Measurements from ENCODE around the gene LPP.

Gene LPP

DNA sequence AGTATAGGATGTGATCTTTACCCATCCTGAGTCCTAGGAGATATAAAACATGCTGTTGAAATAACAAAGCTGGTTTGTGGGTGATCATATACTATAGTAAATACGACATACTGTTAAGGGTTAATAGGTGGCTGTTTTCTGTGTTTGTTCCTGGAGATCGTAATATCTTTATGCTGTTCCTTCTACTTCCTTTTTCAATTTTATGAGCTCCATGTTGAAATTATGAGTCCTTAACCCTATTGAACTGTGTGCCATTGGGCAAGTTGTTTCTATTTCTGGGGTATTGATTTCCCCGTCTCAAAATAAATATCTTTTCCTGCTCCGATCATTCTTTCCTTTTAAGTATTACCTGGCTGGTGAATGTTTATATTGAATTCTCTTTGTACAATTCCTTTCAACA is 115.1 kb downstream of the LPP start:
- H3K36me3 ChIP-seq (ENCODE audit: control insufficient read depth, low read depth, low read length) = no peaks in the 10 kb centered on the region
- no peak overlapping the region for H3K9ac ChIP-seq (ENCODE audit: low read length)
- no peaks in the 10 kb centered on the region for H3K9me3 ChIP-seq (ENCODE audit: control insufficient read depth, low read depth, low read length)
- no peaks in the 10 kb centered on the region for H3K27me3 ChIP-seq (ENCODE audit: control insufficient read depth, insufficient read depth, low read length)
- H3K4me3 ChIP-seq (ENCODE audit: low read length) = no peak overlapping the region
- H3K27ac ChIP-seq (ENCODE audit: low read length) = no peak overlapping the region
- H3K4me1 ChIP-seq (ENCODE audit: control insufficient read depth, low read depth, low read length) = peaks cover 58% of the 10 kb centered on the region

DNA sequence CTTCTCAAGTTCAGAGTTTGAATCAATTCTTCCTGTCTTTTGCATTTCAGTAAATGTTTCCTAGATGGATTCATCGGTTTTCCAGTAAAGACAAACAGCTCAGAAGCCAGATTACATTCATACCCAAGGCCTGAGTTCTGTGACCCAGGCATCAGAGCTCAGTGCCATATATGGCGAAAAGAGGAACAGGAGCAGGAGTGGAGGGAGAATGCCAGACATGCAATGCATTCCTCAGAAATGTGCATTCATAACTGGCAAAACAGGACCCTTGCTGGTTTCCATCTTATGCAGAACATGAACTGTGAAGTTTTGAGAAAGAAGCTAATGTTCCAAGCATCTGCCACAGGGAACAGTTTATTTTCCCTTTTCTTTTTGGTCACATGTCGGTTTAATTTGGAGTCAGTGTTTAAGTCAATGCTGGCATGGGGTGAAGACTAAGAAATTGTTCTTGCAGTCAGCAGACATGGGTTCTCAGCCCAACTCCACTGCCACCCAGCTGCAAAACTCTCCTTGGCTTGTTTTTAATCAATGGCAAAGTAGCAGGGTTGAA is 116.5 kb downstream of the LPP start:
- H3K4me1 ChIP-seq (ENCODE audit: control insufficient read depth, low read depth, low read length) = peaks cover 51% of the 10 kb centered on the region

DNA sequence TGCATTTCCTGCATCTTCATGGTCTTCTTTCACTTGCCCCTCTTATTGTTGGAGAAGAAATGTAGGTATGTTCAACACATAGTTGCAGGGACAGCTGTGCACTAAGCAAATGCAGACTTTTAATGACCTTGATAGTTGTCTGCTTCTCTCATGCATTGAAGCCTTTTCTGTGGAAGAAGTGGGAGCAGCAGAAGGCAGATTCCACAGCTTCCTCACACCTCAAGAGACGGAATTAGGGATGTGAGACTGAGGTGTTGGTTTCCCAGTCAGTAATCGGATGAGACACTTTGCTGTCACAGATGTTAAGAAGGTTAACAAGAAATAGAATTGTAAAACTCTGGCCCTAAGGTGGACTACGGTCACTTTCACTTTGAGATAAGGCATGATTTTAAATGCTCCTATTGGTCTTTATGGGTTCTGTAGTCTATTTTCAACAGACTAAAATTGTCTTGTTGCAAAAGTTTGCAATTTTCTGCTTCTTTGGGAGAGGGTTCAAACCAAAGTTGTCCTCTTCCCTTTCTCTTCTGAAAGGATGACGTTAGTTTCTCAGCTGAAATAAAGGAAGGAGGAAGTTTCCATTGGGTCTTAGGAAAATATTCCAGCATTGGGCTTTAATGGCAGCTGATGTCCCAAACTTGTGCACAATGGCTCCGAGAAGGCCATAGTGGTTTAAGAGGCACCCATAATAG is 117.4 kb downstream of the LPP start:
- Histone ChIP-seq H3K27me3 (ENCODE audit: control insufficient read depth, insufficient read depth, low read length) (no peaks in the 10 kb centered on the region), H3K4me3 (ENCODE audit: low read length) (no peak overlapping the region), H3K27ac (ENCODE audit: low read length) (no peak overlapping the region), H3K36me3 (ENCODE audit: control insufficient read depth, low read depth, low read length) (no peaks in the 10 kb centered on the region), H3K9ac (ENCODE audit: low read length) (no peak overlapping the region), H3K4me1 (ENCODE audit: control insufficient read depth, low read depth, low read length) (peaks cover 49% of the 10 kb centered on the region), H3K9me3 (ENCODE audit: control insufficient read depth, low read depth, low read length) (no peaks in the 10 kb centered on the region)

More for the DNA sequence above, 116.5 kb downstream of the LPP start:
- Histone ChIP-seq H3K9ac (ENCODE audit: low read length) (no peak overlapping the region), H3K36me3 (ENCODE audit: control insufficient read depth, low read depth, low read length) (no peaks in the 10 kb centered on the region), H3K4me3 (ENCODE audit: low read length) (no peak overlapping the region), H3K9me3 (ENCODE audit: control insufficient read depth, low read depth, low read length) (no peaks in the 10 kb centered on the region), H3K27me3 (ENCODE audit: control insufficient read depth, insufficient read depth, low read length) (no peaks in the 10 kb centered on the region), H3K27ac (ENCODE audit: low read length) (no peak overlapping the region)

DNA sequence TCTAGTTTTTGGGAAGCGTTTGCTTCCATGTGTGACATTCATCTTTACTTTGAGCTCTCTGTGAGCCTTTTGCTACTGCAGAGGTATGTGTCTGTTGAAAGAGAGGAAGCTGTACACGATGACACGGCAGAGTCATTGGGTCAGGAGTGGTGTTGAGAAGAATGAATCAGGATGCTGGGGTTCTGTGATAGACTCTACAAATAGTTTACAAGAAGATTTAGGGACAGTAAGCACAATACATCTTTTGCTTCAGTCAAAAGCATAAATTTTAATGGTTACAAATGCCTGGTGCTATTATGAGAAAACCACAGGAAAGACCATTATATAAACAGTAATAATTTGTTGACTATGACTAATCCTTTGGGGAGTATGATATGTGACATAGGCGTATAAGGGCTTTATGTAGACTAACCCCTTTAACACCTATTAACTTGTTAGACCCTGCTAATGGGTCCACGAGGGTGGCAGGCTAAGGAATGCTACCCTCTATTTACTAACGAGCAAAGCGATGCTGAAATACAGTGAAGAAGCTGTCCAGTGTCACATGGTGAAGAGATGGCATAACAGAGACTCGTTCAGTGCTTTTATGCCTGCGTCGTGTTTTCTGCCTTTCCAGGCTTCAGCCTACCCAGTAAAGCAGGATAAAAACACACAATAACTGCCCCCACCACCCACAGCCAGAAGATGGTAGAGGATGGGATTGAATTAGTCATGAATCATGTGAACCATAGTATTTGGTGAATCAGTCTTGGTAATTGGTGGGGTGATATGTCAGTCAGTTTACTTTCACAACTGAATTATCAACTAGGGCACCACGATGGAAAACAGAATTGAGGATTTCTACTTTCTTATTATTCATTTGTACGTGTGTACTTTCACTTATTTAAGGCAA is 118.8 kb downstream of the LPP start:
- H3K36me3 ChIP-seq (ENCODE audit: control insufficient read depth, low read depth, low read length) = no peaks in the 10 kb centered on the region
- no peaks in the 10 kb centered on the region for H3K9me3 ChIP-seq (ENCODE audit: control insufficient read depth, low read depth, low read length)
- no peak overlapping the region for H3K27ac ChIP-seq (ENCODE audit: low read length)
- H3K9ac ChIP-seq (ENCODE audit: low read length) = no peak overlapping the region
- no peaks in the 10 kb centered on the region for H3K27me3 ChIP-seq (ENCODE audit: control insufficient read depth, insufficient read depth, low read length)
- H3K4me1 ChIP-seq (ENCODE audit: control insufficient read depth, low read depth, low read length) = peaks cover 36% of the 10 kb centered on the region
- no peak overlapping the region for H3K4me3 ChIP-seq (ENCODE audit: low read length)

DNA sequence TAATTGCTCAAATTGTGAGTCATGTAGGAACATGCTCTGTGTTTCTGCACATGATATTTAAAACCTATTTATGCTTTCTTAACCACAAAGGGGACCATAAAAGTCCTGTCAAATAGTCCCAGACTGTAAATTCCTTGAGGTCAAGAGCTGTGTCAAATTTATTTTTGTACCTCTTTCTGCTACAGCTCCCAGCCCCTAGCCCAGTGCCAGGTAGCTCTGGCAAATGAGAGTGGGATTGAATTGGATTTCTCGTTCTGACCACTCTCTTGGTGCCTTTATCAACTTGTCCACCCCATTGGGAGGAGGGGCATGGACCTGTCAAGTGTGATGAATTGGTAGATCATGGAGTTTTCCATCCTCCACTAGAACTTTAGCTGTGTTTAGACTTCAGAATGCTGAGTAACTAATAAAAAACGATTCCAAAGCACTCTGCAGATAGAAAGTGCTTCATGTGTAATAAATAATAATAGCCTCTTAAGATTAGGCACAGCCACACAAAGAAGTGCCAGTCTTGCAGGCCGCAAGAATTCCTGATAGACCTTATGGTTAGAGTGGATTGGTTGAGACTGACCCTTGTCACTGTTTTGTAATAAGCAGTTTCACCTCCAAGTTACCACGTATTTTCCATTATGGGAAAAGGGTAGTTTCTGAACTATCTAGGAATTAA is 120.4 kb downstream of the LPP start:
- no peak overlapping the region for H3K4me3 ChIP-seq (ENCODE audit: low read length)
- peaks cover 20% of the 10 kb centered on the region for H3K4me1 ChIP-seq (ENCODE audit: control insufficient read depth, low read depth, low read length)
- no peaks in the 10 kb centered on the region for H3K36me3 ChIP-seq (ENCODE audit: control insufficient read depth, low read depth, low read length)
- no peak overlapping the region for H3K9ac ChIP-seq (ENCODE audit: low read length)
- H3K9me3 ChIP-seq (ENCODE audit: control insufficient read depth, low read depth, low read length) = no peaks in the 10 kb centered on the region
- no peaks in the 10 kb centered on the region for H3K27me3 ChIP-seq (ENCODE audit: control insufficient read depth, insufficient read depth, low read length)
- no peak overlapping the region for H3K27ac ChIP-seq (ENCODE audit: low read length)

DNA sequence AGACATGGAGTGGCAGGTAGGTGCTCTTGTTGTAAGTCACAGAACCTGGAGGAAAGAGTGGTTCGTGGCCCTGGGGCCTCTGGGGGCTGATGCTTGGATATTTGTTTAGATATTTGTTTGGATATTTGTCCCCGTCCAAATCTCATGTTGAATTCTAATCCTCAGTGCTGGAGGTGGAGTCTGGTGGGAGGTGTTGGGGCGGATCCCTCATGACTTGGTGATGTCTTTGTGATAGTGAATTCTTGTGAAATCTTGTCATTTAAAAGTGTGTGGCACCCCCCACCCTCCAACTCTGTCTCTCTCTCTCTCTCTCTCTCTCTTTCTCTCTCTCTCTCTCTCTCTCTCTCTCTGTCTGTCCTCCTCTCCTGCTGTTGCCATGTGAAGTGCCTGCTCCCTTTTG is 122.4 kb downstream of the LPP start:
- no peaks in the 10 kb centered on the region for H3K27me3 ChIP-seq (ENCODE audit: control insufficient read depth, insufficient read depth, low read length)
- H3K9ac ChIP-seq (ENCODE audit: low read length) = no peak overlapping the region
- no peak overlapping the region for H3K4me3 ChIP-seq (ENCODE audit: low read length)
- H3K36me3 ChIP-seq (ENCODE audit: control insufficient read depth, low read depth, low read length) = no peaks in the 10 kb centered on the region
- no peak overlapping the region for H3K27ac ChIP-seq (ENCODE audit: low read length)
- H3K4me1 ChIP-seq (ENCODE audit: control insufficient read depth, low read depth, low read length) = peaks cover 4% of the 10 kb centered on the region
- H3K9me3 ChIP-seq (ENCODE audit: control insufficient read depth, low read depth, low read length) = no peaks in the 10 kb centered on the region

DNA sequence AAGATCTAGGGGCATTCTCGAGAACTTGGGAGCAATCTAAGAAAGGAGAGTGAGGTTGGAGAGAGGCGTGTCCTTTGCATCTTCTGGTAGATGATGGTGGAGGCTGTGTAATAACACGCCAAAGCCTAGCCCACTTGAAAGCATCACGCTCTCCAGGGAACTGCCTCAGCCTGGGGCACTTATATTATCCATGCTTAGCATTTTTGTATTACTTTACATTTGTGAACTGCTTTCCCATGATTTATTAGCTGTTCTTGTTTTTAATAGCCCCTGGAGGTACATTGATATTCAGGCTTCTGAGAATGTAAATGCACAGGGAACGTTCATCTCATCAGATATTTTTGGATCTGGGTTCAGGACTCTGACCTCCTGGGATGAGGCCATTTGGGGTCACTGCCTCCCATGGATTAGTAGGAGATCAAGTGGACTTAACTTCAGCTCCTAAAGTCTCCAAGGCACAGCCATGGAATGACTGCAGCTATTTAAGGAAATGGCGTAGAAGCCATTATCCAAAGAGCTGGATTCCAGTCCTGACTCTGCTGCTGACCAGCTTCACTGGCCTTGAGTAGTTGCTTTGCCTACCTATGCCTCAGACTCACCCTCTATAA is 124.9 kb downstream of the LPP start:
- Histone ChIP-seq H3K9ac (ENCODE audit: low read length) (no peak overlapping the region), H3K36me3 (ENCODE audit: control insufficient read depth, low read depth, low read length) (no peaks in the 10 kb centered on the region), H3K9me3 (ENCODE audit: control insufficient read depth, low read depth, low read length) (no peaks in the 10 kb centered on the region), H3K4me1 (ENCODE audit: control insufficient read depth, low read depth, low read length) (peaks cover 4% of the 10 kb centered on the region), H3K4me3 (ENCODE audit: low read length) (no peak overlapping the region), H3K27ac (ENCODE audit: low read length) (no peak overlapping the region), H3K27me3 (ENCODE audit: control insufficient read depth, insufficient read depth, low read length) (no peaks in the 10 kb centered on the region)

DNA sequence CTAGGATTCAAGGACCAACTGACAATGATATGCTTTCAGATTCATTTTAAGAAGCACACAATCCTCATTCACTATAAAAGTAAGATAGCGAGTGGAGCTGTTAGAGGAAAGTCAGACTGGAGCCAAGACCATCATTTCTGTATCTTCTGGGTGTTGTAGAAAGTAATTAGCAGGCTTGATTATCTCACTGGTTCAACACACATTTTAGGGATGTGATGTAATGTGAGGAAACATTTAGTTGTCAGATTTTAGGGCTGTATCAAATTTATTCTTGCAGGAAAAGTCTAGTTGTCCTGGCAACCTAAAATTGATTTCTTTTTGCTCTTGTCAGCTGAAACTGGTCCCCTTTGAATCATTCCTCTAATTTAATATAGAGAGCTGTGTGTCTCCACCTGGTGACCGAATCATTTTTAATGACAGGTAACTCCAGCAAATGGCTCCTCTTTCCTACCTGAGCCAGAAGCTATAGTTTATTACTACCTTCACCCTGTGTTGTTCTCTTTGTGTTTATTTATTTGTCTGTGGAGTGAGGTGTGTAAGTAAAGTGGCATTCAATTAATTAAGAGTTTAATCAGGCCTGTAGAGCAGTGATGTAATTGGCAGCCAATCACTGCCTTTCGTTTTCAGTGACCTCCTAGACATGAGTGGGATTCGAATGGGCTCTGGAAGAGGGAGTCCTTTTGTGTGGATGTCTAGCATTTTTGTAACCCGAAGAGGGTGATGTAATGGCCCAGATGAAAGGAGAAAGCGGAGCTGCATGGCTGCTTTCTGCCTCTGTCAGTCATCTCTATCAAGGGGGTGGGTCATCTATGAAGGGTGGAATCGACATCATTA is 125.8 kb downstream of the LPP start:
- Histone ChIP-seq H3K9me3 (ENCODE audit: control insufficient read depth, low read depth, low read length) (no peaks in the 10 kb centered on the region), H3K27me3 (ENCODE audit: control insufficient read depth, insufficient read depth, low read length) (no peaks in the 10 kb centered on the region), H3K36me3 (ENCODE audit: control insufficient read depth, low read depth, low read length) (no peaks in the 10 kb centered on the region), H3K27ac (ENCODE audit: low read length) (no peak overlapping the region), H3K9ac (ENCODE audit: low read length) (no peak overlapping the region), H3K4me3 (ENCODE audit: low read length) (no peak overlapping the region), H3K4me1 (ENCODE audit: control insufficient read depth, low read depth, low read length) (peaks cover 4% of the 10 kb centered on the region)

DNA sequence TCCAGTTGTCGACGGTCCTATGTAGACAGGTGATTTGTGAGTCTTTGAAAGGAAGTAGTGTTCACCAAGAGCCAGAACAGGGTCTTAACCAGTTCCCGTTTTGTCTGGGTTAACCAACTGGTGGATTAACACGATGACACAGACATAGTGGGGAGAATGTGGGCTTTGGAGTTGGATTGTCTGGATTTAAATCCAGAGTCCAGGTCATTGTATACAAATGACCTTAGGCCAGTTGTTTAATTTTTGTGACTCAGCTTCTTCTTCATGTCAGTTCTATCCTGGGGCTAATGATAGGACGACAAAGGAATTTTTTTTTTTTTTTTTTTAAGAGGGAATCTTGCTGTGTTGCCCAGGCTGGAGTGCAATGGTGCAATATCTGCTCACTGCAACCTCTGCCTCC is 126.7 kb downstream of the LPP start:
- Histone ChIP-seq H3K4me1 (ENCODE audit: control insufficient read depth, low read depth, low read length) (peaks cover 4% of the 10 kb centered on the region), H3K27ac (ENCODE audit: low read length) (no peak overlapping the region), H3K9ac (ENCODE audit: low read length) (no peak overlapping the region)

DNA sequence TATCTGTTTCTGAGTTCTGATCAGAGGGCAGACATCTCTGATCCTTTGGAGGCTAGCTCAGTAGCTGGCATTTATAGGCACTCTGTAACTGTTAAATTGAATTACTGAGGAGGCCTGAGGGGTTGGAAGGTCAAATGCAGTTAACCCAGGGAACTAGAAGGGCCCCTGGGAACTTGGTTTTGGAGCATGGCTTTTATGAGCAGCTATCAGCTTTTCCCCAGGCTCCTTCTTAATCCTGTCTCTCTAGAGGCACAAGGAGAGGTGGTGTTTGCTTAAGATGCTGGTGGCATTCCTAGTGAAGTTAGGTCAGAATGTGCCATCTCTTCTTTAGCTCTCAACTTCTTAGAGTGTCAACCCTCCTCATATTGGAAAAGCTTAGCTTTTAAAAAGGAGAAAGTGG is 128.9 kb downstream of the LPP start:
- no peak overlapping the region for H3K27ac ChIP-seq (ENCODE audit: low read length)
- no peak overlapping the region for H3K4me3 ChIP-seq (ENCODE audit: low read length)
- no peaks in the 10 kb centered on the region for H3K4me1 ChIP-seq (ENCODE audit: control insufficient read depth, low read depth, low read length)

More for the DNA sequence above, 126.7 kb downstream of the LPP start:
- no peak overlapping the region for H3K4me3 ChIP-seq (ENCODE audit: low read length)
- H3K27me3 ChIP-seq (ENCODE audit: control insufficient read depth, insufficient read depth, low read length) = no peaks in the 10 kb centered on the region
- H3K36me3 ChIP-seq (ENCODE audit: control insufficient read depth, low read depth, low read length) = no peaks in the 10 kb centered on the region
- H3K9me3 ChIP-seq (ENCODE audit: control insufficient read depth, low read depth, low read length) = no peaks in the 10 kb centered on the region

More for the DNA sequence above, 128.9 kb downstream of the LPP start:
- no peaks in the 10 kb centered on the region for H3K9me3 ChIP-seq (ENCODE audit: control insufficient read depth, low read depth, low read length)
- H3K36me3 ChIP-seq (ENCODE audit: control insufficient read depth, low read depth, low read length) = no peaks in the 10 kb centered on the region
- H3K27me3 ChIP-seq (ENCODE audit: control insufficient read depth, insufficient read depth, low read length) = no peaks in the 10 kb centered on the region
- H3K9ac ChIP-seq (ENCODE audit: low read length) = no peak overlapping the region

Data from iPS-18a (cell line).